GM23248 (cell line): Measurements from ENCODE around the gene CSNK2A3. TPM values are rescaled to one million over a fixed set of nuclear protein-coding genes. Genes with fewer than 3 reads are reported as not detected.

Experiments used
- DNase-seq: peaks from one replicate; pipeline ENCODE4 v3.0.0-alpha.2; 2015
- H2AFZ ChIP-seq: fragments of 200-600 bp; sonication (generic); 2 replicates; pipeline ENCODE4 v1.6.1; 2016; ENCODE audit warnings: antibody characterized with exemption
- H3F3A ChIP-seq: fragments of 200-600 bp; sonication (generic); 2 replicates; pipeline ENCODE4 v1.6.1; 2016; ENCODE audit warnings: mild to moderate bottlenecking, antibody characterized with exemption, mixed run types; ENCODE audit not compliant: insufficient read depth
- H3K27ac ChIP-seq: fragments of 200-600 bp; sonication (generic); 2 replicates; pipeline ENCODE4 v1.5.1; 2016; ENCODE audit warnings: mild to moderate bottlenecking
- H3K27me3 ChIP-seq: fragments of 200-600 bp; sonication (generic); replicated peaks from 2 replicates; pipeline ENCODE4 v1.6.1; 2016; ENCODE audit warnings: mild to moderate bottlenecking; ENCODE audit not compliant: insufficient read depth
- H3K36me3 ChIP-seq: fragments of 200-600 bp; sonication (generic); 2 replicates; pipeline ENCODE4 v1.6.1; 2016; ENCODE audit warnings: low read depth, mild to moderate bottlenecking
- H3K4me1 ChIP-seq: fragments of 200-600 bp; sonication (generic); 2 replicates; pipeline ENCODE4 v1.6.1; 2016; ENCODE audit warnings: mild to moderate bottlenecking; ENCODE audit not compliant: insufficient read depth
- H3K4me2 ChIP-seq: fragments of 200-600 bp; sonication (generic); one replicate; pipeline ENCODE4 v1.6.1; 2016; ENCODE audit warnings: mild to moderate bottlenecking; ENCODE audit not compliant: unreplicated experiment
- H3K4me3 ChIP-seq: fragments of 200-600 bp; sonication (generic); 2 replicates; pipeline ENCODE4 v1.5.1; 2016; ENCODE audit warnings: mild to moderate bottlenecking
- H3K79me2 ChIP-seq: fragments of 200-600 bp; sonication (generic); 2 replicates; pipeline ENCODE4 v1.6.1; 2016; ENCODE audit warnings: mild to moderate bottlenecking; ENCODE audit not compliant: insufficient read depth
- H3K9ac ChIP-seq: fragments of 200-600 bp; sonication (generic); 2 replicates; pipeline ENCODE4 v1.6.1; 2016; ENCODE audit warnings: mild to moderate bottlenecking
- H3K9me2 ChIP-seq: fragments of 200-600 bp; sonication (generic); 2 replicates; pipeline ENCODE4 v1.6.1; 2016; ENCODE audit warnings: mixed run types, mild to moderate bottlenecking, moderate library complexity; ENCODE audit not compliant: insufficient read depth
- H3K9me3 ChIP-seq: fragments of 200-600 bp; sonication (generic); one replicate; pipeline ENCODE4 v1.6.1; 2017; ENCODE audit warnings: low read depth
- H4K20me1 ChIP-seq: fragments of 200-600 bp; sonication (generic); 2 replicates; pipeline ENCODE4 v1.6.0; 2016; ENCODE audit not compliant: insufficient read depth
- EZH2 ChIP-seq: fragments of 200-600 bp; sonication (generic); IDR thresholded peaks from 2 replicates; pipeline ENCODE4 v1.6.1; 2018; ENCODE audit warnings: antibody characterized with exemption, mild to moderate bottlenecking; ENCODE audit not compliant: insufficient read depth, poor library complexity, severe bottlenecking
- EZH2phosphoT487 ChIP-seq: fragments of 200-600 bp; sonication (generic); IDR thresholded peaks from 2 replicates; pipeline ENCODE4 v1.6.1; 2018; ENCODE audit warnings: antibody characterized with exemption, moderate library complexity, mild to moderate bottlenecking, low read depth; ENCODE audit not compliant: insufficient read depth
- WGBS, 2 experiments: methylation state at CpG; one replicate each; pipeline ENCODE4 v1.1.6; 2015 to 2017; ENCODE audit warnings: low lambda C conversion rate in 2 of 2, low coverage in 1 of 2; ENCODE audit errors: missing lambda C conversion rate in 2 of 2; 5-methylcytosine and 5-hydroxymethylcytosine counted together
- in situ Hi-C: fragments of 300-500 bp; cut with MboI; formaldehyde crosslinking; loops from 2 replicates; pipeline ENCODE4 v1.15.0; 2020
- polyA plus RNA-seq: library from polyadenylated mRNA; unstranded; fragments of >200 nt; fragmentation: Nextera tagmentation; extraction: Ambion mirVana; gene quantifications from 2 replicates; pipeline ENCODE4 v1.2.1, GENCODE V29; 2016
- total RNA-seq: library from RNA; depleted of rRNA; stranded (reverse); fragments of >200 nt; shearing (Covaris generic); gene quantifications from 2 replicates; pipeline ENCODE4 v1.2.3, GENCODE V29; 2014

CSNK2A3 gene
- total and polyA plus RNA-seq, 2 experiments from 2014 or later = 0.73 to 2.5 TPM

- Histone ChIP-seq H3K4me1 (peaks cover 11% of the 10 kb centered on the region), H3K9me2 (no peaks in the 10 kb centered on the region), H4K20me1 (no peaks in the 10 kb centered on the region), H2AFZ (no peak overlapping the region), H3K27me3 (no peaks in the 10 kb centered on the region), H3K4me3 (no peak overlapping the region), H3K9ac (no peak overlapping the region), H3K36me3 (no peaks in the 10 kb centered on the region), H3K4me2 (no peak overlapping the region), H3K27ac (no peak overlapping the region), H3K79me2 (no peaks in the 10 kb centered on the region), H3F3A (peaks cover 14% of the 10 kb centered on the region), H3K9me3 (no peaks in the 10 kb centered on the region)
- WGBS, 2 experiments = 71 to 76% methylated on average over 4 of the region's 4 CpGs
- in situ Hi-C loops = no loop called here
- peak; percentile 16 for DNase-seq
- no peak for TF ChIP-seq EZH2
- no peak for TF ChIP-seq EZH2phosphoT487
These were observed 36.2 kb upstream of the CSNK2A3 start for GRCh38 chr11:11389238-11389637.

DNA sequence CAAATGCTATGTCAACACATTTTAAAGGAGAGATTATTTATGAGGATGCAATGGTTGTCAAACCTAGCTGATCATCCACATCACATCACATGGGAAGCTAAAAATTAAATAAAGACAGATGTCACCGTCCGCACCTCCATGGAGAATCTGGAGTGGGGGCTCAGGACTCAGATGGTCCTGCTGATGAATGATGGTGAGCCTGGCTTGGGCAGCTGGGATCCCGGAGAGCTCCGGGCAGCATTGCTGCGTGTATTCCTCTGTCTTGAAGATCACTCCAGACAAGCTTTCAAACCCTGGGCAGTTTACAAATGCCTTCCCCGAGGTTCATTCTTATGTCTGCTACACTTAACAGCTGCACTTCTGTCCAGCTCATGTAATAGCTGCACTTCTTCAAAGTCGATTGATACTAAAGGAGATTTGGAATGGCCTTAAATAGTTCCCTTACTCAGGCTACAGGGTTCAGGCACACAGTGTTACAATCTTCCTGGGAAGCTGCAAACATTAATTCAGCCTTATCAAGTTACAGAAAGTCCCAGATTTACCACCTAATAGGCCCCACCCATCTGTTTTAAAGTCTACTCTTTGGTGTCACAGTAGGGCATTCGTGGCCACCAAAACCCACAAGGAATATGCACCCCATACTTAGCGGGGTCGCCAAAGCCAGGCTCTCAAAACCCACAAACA is 34.7 kb upstream of the CSNK2A3 start:
- H3K9me3 ChIP-seq = no peaks in the 10 kb centered on the region
- no peaks in the 10 kb centered on the region for H3K79me2 ChIP-seq
- TF ChIP-seq EZH2 = no peak
- TF ChIP-seq EZH2phosphoT487 = no peak
- no peak overlapping the region for H3K27ac ChIP-seq
- no peak overlapping the region for H2AFZ ChIP-seq
- peaks cover 14% of the 10 kb centered on the region for H3F3A ChIP-seq
- H4K20me1 ChIP-seq = no peaks in the 10 kb centered on the region
- no peak overlapping the region for H3K9ac ChIP-seq
- 74 to 76% methylated on average over 10 of the region's 10 CpGs for WGBS, 2 experiments
- no peaks in the 10 kb centered on the region for H3K27me3 ChIP-seq
- H3K36me3 ChIP-seq = no peaks in the 10 kb centered on the region
- H3K4me2 ChIP-seq = no peak overlapping the region
- peaks cover 11% of the 10 kb centered on the region for H3K4me1 ChIP-seq
- no peak for DNase-seq
- H3K4me3 ChIP-seq = no peak overlapping the region
- in situ Hi-C loops = no loop called here
- H3K9me2 ChIP-seq = no peaks in the 10 kb centered on the region

GRCh38 chr11:11387207-11387606 is 34.2 kb upstream of the CSNK2A3 start:
- no peak for DNase-seq
- Histone ChIP-seq H3K9ac (no peak overlapping the region), H2AFZ (no peak overlapping the region), H3K9me2 (no peaks in the 10 kb centered on the region), H3K79me2 (no peaks in the 10 kb centered on the region), H3K4me2 (no peak overlapping the region), H3K4me3 (no peak overlapping the region), H3K27me3 (no peaks in the 10 kb centered on the region), H3K36me3 (no peaks in the 10 kb centered on the region), H3K27ac (no peak overlapping the region), H3K9me3 (no peaks in the 10 kb centered on the region), H3F3A (peaks cover 12% of the 10 kb centered on the region), H3K4me1 (peaks cover 8% of the 10 kb centered on the region), H4K20me1 (no peaks in the 10 kb centered on the region)
- WGBS, 2 experiments = 46 to 54% methylated on average over 4 of the region's 4 CpGs
- TF ChIP-seq EZH2phosphoT487 (no peak), EZH2 (no peak)
- in situ Hi-C loops = no loop called here

GRCh38 chr11:11384829-11385228 is 31.8 kb upstream of the CSNK2A3 start:
- no peaks in the 10 kb centered on the region for H3K9me2 ChIP-seq
- H3K4me2 ChIP-seq = no peak overlapping the region
- no peaks in the 10 kb centered on the region for H3K79me2 ChIP-seq
- H3K27ac ChIP-seq = no peak overlapping the region
- H3K9me3 ChIP-seq = no peaks in the 10 kb centered on the region
- no peaks in the 10 kb centered on the region for H3K4me1 ChIP-seq
- in situ Hi-C loops = no loop called here
- DNase-seq = no peak
- H4K20me1 ChIP-seq = no peaks in the 10 kb centered on the region
- H3K36me3 ChIP-seq = no peaks in the 10 kb centered on the region
- H3K9ac ChIP-seq = no peak overlapping the region
- H3K27me3 ChIP-seq = no peaks in the 10 kb centered on the region
- no peak overlapping the region for H2AFZ ChIP-seq
- no peak overlapping the region for H3K4me3 ChIP-seq
- TF ChIP-seq EZH2phosphoT487 (no peak), EZH2 (no peak)
- 85 to 89% methylated on average over 2 of the region's 2 CpGs for WGBS, 2 experiments
- no peaks in the 10 kb centered on the region for H3F3A ChIP-seq
